NCI-H526 treated with DMSO at 0.1 percent for 48 hours (cell line): ENCODE measurements around the gene PARP2.
"Not testable (repeated sequence)": the region's sequence is repeated elsewhere in the genome, so short reads cannot be mapped to it uniquely, and the experiment has no call there.

Source experiments
- DNase-seq: peaks from one replicate; lab custom pipeline; 2025; lab: John Stamatoyannopoulos, UW

Gene PARP2, protein sequence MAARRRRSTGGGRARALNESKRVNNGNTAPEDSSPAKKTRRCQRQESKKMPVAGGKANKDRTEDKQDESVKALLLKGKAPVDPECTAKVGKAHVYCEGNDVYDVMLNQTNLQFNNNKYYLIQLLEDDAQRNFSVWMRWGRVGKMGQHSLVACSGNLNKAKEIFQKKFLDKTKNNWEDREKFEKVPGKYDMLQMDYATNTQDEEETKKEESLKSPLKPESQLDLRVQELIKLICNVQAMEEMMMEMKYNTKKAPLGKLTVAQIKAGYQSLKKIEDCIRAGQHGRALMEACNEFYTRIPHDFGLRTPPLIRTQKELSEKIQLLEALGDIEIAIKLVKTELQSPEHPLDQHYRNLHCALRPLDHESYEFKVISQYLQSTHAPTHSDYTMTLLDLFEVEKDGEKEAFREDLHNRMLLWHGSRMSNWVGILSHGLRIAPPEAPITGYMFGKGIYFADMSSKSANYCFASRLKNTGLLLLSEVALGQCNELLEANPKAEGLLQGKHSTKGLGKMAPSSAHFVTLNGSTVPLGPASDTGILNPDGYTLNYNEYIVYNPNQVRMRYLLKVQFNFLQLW

DNA sequence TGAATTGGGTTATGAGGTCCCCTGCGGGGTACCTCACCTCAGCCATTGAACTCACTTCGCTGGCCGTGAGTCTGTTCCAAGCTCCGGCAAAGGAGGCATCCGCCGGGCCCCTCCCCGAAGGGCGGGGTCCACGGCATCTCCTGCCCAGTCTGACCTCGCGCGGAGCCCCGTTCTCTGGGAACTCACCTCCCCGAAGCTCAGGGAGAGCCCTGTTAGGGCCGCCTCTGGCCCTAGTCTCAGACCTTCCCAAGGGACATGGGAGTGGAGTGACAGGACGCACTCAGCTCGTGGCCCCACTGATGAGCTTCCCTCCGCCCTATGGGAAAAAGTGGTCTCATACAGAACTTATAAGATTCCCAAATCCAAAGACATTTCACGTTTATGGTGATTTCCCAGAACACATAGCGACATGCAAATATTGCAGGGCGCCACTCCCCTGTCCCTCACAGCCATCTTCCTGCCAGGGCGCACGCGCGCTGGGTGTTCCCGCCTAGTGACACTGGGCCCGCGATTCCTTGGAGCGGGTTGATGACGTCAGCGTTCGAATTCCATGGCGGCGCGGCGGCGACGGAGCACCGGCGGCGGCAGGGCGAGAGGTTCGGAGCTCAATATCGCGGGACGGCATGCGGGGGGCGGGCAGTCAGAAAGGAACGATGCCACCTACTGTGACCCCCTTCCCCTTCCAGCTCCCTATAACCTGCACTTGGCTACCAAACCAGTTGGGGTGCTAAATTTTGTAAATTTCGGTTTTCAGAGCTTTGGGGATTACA, at the start of gene PARP2:
Gene PARP2, plus strand, starts transcription at position 544 of the 770 bp plus-strand sequence. Its CDS starts 7 bp downstream, at position 551.
- peak; percentile 97 for DNase-seq

DNA sequence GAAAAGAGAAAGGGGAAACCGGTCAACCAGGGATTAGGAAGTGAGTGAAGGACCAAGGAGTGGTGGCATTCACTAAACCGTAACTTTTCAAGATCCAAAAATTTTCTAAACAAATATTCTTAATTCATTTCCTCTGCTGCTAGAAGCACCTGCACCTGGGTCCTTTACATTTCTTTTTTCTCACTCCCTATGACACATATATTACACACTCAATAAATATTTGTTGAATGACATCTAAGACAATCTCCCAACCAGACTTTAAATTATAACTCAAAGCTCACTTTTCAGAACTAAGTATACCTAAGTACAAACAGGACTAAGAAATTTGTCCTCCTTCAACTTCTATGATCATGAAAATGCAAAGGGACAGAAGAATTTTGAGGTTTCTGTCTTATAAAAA, 48.8 kb upstream of the PARP2 start:
- no peak for DNase-seq

DNA sequence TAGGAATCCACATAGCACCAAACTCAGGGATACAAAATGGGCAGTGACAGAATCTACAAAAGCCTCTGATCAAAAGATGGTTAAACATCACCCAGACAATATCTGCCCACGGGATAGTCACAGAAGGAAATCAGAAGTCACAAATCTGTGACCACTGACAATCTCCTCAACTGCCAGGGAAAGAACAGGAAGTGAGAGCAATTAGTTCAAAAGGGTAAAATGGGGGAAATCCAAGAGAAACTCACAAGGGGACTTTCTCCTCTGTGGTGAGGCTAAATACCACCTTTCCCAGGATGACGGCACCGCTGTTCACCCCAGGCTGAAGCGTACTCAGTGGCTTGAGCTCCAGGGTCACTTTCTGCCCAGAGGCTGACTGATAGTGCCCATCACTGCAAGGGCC, 48.4 kb upstream of the PARP2 start:
- no peak for DNase-seq

DNA sequence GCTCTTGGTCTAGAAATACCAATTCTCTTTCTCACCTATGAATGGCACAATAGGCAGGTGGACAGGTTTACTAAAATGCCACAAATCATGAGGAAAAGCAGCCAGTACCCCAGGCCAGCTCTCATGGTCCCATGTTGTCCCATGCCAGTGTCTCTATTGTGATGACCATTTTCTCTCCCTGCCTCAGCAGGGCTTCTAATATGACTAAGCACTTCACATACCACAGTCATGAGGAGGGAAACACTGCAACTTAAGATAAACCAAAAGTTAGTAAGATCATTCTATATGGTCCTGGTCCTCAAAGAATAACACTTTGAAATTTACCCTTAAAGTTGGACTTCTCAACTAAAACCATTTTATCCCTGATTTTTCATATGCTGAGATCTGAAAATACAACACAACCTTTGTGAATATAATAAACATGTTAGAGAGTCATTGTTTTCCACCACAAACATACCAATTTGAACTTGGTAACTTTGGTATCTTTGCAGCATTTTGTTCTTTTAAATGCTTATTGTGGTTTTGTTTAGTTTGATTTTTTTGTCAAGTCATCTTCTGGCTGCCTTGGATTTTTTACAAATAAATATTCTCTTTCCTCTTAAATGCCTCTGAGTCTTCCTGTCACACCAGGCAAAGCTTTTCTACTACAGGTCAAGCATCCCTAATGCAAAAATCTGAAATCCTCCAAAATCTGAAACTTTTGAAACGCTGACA, 41.2 kb upstream of the PARP2 start:
- DNase-seq: no peak

DNA sequence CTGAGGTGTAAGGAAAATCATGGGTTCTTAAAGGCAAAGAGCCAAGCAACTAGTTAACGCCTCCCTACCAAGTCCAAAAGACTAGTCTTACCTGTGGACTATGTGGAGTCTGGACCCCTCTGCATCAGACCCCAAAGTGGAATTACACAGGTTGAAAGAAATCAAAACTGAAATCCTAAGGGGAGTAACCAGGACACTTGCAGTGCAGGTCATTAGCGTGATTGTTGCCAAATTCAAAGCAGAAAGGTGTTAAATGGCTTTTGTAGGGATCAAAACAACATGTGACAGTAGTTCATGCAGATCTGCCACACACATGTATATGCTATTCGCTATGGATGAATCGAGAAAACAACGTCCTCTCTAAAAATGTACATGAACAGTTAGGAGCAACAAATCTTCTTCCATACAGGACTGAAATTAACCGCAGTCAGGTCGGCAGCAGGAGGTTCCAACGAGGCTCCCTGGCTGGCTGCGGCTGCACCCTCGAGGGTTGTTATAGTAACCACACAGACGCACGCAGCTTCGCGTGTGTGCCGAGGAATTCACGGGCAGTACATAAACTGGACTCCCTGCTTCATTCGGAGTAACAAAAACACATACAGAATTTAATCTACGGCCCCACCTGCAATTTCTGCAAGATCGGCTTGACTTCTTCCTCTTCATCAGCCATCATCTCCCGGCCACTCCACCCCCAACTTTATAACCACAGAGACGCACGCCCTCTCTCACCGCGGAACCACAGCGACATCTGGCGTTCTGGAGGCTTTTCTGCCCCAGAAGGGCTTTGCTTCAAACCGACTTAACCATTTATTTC, 38.0 kb upstream of the PARP2 start, which contains the start of gene TTC5:
Gene TTC5, minus strand, starts transcription at position 687 of the 814 bp plus-strand sequence. Its CDS starts 14 bp downstream, at position 673.
- DNase-seq: peak; percentile 52

DNA sequence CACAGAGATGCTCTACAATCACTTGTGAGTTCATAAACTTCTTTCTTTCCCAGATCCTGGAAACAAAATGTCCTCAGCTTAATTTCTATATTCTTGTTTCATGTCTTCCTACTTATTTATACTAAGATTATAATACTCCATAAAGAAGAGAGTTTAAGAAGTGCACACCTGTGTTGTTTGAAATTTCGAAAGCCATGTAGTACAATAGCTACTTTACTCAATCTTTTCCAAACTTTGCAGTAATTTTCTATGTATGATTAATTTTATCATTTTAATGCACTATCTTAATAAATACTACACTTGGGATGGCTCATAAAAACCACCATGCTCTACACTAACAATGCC, 37.4 kb upstream of the PARP2 start:
- no peak for DNase-seq

DNA sequence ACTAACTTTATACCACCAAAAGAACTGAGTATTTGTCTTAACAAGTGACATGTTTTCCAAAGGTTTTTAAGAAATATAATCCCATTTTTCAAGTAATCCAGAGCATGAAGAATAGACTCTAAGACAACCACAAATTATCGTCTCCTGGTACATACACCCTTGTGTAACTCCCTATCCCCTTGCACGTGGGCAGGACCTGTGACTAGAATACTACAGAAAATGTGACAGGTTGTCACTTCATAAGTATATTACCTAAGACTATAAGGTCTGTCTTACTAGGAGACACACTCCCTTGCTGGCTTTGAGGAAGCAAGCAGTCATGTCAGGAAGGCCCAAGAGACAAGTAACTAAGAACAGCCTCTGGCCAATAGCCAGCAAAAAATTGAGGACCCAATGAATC, 29.4 kb upstream of the PARP2 start:
- no peak for DNase-seq

DNA sequence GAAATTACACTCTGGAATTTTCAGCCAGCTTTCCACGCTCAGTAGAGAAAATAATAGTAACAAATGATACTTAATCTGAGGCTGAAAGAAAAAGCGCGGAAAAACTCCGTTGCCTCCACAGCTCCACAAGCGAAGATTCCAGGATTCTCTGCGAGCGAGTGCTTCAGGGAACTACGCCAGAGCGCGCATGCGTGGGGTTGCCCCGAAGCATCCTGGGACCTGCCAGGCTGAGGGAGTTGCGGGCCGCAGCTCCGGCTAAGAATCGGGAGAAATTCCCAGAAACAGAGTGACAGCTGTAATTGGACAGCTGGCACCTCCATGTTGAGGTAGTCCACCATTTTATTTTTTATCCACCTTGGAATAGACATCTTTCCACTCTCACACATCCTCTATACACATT, 25.7 kb upstream of the PARP2 start:
- DNase-seq: no peak

DNA sequence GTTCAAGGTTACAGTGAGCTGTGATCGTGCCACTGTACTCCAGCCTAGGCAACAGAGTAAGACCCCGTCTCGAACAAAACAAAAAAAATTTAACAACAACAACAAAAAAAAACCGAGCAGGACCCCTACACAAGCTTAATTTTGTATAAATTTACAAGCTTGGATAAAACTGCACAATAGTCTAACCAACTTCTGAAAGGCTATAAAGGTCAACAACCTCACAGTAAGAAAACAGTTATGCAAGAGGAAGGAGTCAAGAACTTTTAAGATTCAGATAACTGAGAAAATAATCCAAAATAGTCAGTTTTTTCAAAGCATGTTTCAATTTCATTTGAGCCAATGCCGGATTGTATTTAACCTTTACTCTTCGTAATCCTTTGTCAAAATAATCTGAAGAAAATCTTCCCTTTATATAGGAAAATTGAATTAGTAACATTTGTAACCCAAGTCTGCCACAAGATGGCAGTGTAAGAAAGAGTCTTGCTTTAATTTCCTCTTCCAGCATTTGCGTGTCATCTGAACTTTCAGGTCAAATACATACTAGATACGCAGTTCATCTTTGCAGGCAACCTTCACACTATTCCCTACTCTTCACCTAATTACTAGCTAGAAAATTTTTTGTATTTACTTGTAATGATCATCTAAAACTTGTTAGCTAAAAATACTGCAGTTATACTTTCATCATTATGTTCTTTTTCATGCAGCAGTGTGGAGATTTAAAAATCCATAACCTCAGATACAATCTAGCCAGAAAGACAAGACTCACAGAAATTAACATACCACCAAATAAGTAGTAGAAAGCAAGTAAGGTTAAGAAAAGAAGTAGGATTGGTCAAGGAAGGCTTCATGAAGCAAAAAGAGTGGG, 16.2 kb upstream of the PARP2 start:
- peak; percentile 34 for DNase-seq

DNA sequence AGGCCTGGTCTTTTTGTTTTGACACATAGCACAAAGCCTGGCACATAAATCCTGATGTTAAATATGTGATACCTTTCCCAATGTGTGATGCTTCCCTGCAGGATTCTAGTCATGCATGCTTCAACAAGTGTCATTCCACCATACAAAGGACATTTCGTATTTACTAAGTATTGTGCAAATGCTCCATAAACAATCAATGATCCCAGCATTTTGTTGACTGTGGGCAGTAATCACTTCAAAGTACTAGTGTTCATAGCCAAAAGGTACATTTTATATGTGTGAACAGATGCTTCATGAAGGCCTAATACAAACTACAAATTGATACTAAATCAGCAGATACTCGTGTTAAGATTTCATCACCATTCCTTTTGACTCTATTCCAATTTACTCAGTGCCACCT, 14.7 kb upstream of the PARP2 start:
- DNase-seq: no peak

DNA sequence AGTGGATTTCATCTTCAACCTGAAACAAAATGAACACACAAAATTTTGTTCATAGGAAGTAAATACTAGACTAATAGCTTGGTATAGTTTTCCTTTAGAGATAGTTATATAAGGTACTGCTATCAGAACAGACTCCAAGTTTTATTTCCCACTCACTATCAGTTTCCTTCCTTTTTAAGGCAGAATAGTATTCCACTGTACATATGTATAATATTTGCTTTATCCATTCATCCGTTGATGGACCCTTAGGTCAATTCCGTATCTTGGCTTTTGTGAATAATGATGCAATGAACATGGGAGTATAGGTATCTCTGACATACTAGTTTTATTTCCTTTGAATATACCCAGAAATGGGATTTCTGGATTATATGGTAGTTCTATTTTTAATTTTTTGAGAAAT, 14.1 kb upstream of the PARP2 start:
- no peak for DNase-seq

DNA sequence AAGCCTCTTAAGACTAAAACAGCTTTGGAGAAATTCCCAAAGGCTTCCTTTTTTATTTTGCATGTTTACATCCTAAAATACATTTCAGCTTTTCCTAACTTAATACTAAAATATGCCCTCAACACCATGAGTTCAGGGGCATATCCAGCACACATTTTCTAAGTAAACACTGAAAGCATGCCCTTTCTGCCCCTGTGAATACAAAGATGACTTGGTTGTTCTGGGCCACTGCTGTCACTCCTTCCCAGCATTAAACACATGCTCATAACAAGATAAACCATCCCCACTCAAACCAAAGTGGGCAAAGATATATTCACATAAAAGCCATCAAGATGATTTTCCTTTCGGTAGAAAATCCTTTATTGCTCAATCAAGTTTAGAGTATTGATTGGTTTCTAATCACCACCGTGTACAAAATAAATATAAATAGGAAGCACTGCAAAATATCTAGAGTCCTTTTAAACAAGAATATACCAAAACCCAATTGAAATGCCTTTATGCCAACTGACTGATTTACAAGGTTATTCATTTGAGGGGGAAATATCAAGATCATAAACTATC, 12.3 kb upstream of the PARP2 start:
- no peak for DNase-seq

DNA sequence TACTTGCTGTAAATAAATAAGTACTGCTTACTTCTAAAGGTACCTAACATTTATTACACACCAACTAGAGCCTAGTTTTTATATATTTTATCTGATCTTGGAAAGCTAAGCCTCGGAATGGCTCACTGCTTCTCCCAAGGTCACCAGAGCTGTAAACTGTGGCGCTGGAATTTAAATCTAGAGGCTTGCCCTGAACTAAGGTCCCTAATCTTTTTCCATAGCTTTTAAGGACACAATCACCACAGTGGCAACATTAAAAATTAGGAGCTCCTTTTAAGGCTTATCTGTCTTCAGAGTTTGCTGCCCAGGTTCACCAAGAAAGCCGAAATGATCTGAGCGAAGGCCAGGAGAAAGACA, 11.0 kb upstream of the PARP2 start:
- DNase-seq: peak; percentile 21

DNA sequence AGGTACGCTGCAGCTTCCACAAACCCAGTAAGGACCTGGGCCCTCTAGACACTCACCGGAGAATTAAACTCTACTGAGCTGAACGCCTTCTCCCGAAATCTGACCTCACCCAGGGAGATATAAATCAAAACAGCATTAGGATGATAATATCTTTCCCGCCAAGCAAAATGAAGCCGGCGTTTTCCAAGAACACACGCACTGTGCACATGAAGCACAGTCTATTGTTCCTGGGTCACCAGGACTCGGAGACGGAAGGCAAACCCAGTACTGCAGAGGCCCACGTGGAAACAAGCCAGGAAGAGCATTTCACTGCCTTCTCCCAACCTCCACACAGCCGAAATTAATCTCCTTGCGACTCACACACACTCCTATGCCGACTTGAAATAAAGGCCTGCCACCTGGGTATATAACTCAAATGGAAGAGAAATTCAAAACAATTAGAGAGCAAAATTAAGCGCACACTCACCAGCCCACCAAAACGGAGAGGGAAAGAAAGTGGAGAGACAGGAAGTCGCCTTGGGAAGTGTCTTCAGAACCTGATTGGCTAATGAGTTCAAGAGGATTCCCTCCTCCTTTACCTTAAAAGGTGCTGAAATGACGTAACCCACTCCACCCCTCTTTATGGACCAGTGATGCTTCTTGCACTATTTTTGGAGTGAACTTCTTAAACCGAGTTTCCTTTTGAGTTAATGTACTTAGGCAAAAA, 10.5 kb upstream of the PARP2 start, which contains the start of gene CCNB1IP1:
Gene CCNB1IP1, minus strand, starts transcription at position 492 of the 706 bp plus-strand sequence. CDS start 16,756 bp downstream, outside the sequence.
- peak; percentile 73 for DNase-seq

DNA sequence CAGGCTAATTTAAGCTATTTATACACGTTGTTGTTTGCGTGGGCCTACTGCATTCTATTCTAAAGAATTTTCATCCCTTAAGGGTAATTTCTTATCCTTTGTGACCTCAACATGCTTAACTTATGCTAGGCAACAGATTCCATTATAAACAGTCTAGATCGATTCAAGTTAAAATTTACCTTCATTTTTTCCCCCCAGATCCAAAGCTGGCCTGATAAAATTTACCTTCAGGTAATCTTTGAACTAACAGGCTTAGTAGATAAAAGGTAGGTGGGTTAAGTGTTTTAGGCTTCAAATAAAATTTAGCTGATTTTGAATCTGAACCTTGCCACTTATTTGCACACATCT, 10.0 kb upstream of the PARP2 start:
- DNase-seq: no peak

DNA sequence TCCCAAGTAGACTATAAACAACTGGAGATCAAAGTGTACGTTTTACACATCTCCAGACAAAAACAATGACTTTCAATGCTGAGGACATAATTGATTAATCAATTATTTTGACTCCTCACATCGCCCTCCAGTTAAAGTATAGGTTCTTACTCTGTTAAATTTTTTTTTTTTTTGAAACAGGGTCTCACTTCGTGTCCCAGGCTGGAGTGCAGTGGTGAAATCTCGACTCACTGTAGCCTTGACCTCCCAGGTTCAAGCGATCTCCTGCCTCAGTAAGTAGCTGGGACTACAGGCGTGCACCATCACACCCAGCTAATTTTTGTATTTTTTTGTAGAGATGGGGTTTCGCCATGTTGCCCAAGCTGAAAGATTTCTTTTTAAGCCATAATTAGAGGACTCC, 9.4 kb upstream of the PARP2 start:
- DNase-seq: no peak

DNA sequence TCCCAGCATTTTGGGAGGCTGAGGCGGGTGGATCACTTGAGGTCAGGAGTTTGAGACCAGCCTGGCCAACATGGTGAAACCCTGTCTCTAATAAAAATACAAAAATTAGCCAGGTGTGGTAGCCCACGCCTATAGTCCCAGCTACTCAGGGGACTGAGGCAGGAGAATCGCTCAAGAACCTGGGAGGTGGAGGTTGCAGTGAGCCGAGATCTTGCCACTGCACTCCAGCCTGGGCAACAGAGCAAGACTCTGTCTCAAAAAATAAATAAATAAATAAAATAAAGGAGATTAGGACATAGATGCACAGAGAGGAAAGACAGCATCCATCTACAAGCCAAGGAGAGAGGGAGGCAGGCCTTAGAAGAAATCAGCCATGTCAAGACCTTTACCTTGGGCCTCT, 2.4 kb upstream of the PARP2 start:
- not testable (repeated sequence) for DNase-seq

DNA sequence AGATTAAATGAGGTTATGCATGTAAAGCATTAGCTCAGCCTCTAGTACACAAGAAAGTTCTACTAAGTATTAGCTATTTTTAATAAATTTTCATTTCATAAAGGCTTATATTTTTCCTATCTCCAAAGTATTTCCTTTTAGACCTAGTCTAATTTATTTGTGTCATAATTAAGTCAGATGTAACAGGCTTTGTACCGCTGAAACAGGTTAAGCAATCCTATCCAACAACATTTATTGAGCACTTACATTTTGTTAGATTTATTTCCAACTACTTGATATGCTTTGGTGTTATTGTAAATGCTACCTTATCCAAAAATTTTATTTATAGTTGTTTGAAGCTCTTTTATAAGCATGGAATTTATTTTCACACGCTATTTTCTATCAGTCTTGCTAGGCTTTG, 1.8 kb upstream of the PARP2 start:
- no peak for DNase-seq

DNA sequence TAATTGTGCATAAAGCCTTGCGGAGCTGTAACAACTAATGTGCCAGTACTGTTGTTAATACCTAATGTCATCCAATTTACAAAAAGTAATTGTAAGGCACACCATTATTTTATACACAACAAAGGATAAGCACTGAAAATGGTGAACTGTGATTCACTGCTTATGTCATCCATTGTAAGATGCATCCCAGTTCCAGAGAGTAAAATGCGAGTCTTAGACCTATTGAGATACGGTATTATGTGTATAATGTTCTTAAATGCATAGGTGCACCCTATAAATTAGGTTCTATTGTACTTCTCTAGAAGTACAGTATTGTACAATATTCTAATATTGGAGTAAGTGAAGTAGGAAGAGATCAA, 406 bp downstream of the PARP2 start:
- DNase-seq: no peak

DNA sequence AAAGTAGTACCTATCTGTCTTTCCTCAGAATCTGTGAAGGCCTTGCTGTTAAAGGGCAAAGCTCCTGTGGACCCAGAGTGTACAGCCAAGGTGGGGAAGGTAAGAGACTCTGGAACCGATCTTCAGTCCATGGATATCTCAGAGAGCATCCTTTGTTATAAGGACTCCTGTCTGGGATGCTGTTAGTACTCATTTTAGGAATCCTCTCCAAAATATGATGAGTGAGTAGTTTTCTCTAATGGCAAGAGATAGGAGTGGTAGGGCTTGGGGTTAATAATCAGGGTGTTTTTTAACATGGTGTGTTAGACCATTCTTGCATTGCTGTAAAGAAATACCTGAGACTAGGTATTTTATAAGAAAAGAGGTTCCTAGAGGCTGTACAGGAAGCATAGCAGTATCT, 1.9 kb downstream of the PARP2 start:
- DNase-seq: no peak
